Measurements from ENCODE around the gene TIMP1. TPM values are rescaled to one million over a fixed set of nuclear protein-coding genes. Genes with fewer than 3 reads are reported as not detected.
"Not testable (repeated sequence)": the region's sequence is repeated elsewhere in the genome, so short reads cannot be mapped to it uniquely, and the experiment has no call there.

TIMP1 gene
- total RNA-seq, 1 experiment from 2014 or later = 333 TPM

- Histone ChIP-seq H3K36me3 (peaks cover 20% of the 10 kb centered on the region), H3K27me3 (no peaks in the 10 kb centered on the region), H3K9me3 (no peaks in the 10 kb centered on the region), H3K4me3 (no peak overlapping the region)
- no peak for DNase-seq
Observed at GRCh38 chrX:47587091-47587891, 5.1 kb downstream of the TIMP1 start.

DNA sequence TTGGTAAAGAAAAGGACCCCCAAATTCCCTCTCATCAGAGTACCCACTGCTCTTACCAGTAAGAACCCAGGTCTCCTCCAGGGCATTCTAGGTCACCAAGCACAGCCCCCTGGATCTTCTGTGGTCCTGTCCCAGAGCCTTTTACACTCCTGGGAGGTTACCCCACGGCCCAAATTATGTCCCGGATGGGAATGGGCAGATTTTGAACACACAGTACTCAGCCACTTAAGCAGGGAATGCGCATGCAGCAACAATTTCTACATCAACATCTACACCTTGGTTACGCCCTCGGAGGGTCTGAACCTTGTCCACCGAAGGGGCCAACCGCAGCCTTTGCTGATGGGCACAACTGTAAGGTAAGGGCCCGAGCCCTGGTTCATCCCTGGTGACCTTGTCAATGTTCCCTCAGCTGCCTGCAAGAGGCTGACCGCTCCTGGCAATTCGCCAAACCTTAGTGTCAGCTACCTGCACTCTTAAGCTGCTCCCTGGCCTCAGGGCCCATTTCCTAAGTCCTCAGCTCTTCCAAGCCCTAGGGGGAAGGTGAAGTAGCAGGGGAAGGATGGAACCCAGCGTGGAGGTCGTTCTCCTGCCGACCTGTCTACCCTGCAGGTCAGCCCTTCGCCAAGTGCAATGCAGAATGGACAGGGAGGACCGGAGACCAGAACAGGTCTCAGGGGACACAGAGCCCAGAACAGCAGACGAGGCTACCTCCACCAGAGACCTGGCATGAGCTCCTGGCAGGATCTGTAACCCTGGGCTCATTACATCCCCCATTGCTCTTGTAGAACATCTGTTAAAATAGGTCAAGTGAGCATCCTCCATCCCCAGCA lies 5.9 kb downstream of the TIMP1 start:
- peaks cover 20% of the 10 kb centered on the region for H3K36me3 ChIP-seq
- no peaks in the 10 kb centered on the region for H3K27me3 ChIP-seq
- no peaks in the 10 kb centered on the region for H3K9me3 ChIP-seq
- H3K4me3 ChIP-seq = no peak overlapping the region
- no peak for DNase-seq

DNA sequence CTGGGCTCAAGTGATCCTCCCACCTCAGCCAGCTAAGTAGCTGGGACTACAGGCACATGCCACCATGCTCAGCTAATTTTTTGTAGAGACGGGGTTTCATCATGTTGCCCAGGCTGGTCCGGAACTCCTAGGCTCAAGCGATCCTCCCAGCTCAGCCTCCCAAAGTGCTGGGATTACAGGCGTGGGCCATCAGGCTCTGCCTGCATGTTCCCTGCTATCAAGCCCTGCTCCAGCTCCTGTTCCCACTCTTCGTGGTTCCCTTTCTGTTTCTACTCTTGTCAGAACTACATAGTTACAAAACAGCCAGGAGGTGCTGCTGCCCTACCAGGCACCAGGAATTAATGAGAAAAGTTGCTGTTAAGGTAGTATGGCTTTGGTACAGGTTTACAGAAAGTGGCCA lies 8.7 kb downstream of the TIMP1 start:
- H3K9me3 ChIP-seq = no peaks in the 10 kb centered on the region
- H3K36me3 ChIP-seq = no peaks in the 10 kb centered on the region
- H3K4me3 ChIP-seq = no peak overlapping the region
- H3K27me3 ChIP-seq = no peaks in the 10 kb centered on the region
- no peak for DNase-seq

DNA sequence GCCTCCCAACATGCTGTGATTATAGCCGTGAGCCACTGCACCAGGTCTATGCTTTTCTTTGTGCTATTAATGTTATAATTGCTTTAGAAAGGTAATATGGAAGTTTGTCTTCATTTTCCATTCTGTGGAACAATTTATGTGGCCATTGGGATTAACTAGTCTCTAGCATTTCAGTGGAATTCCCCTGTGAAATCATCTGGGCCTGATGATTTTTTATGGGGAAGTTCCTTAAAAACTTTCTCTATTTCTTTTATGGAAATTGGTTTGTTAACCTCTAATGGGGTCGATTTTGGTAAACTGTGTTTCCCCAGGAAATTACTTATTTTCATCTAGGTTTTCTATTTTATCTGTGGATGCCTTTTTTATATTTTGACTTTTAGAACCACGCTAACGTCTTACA lies 11.3 kb downstream of the TIMP1 start:
- Histone ChIP-seq H3K9me3 (peaks cover 2% of the 10 kb centered on the region; the same call in 1 of the 2 replicates), H3K36me3 (no peaks in the 10 kb centered on the region), H3K27me3 (no peaks in the 10 kb centered on the region), H3K4me3 (no peak overlapping the region)
- DNase-seq = no peak

GRCh38 chrX:47595716-47596251 lies 13.5 kb downstream of the TIMP1 start:
- Histone ChIP-seq H3K36me3 (no peaks in the 10 kb centered on the region), H3K9me3 (peaks cover 2% of the 10 kb centered on the region), H3K4me3 (no peak overlapping the region), H3K27me3 (no peaks in the 10 kb centered on the region)
- peak; percentile 42 for DNase-seq

DNA sequence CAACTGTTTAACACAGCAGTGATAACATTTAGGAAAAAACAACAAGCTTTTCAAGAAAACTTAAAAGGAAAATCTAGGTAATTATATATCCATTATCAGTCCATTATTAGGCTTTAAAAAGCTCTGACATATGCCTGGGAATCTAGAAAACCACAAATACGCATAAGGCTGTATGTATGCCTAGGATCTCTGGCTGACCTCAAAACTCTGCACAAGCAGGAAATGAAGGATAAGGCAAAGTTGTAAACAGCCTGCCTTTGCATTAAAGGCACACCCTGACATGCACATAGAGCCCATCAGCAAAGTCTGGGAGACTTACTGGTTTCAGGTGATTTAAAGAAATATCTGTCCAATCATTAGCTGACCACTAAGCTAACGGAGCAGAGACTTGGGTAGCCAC lies 14.0 kb downstream of the TIMP1 start:
- Histone ChIP-seq H3K27me3 (no peaks in the 10 kb centered on the region), H3K4me3 (no peak overlapping the region), H3K36me3 (no peaks in the 10 kb centered on the region), H3K9me3 (peaks cover 2% of the 10 kb centered on the region)
- DNase-seq = no peak

- no peak overlapping the region for H3K4me3 ChIP-seq
- H3K36me3 ChIP-seq = no peaks in the 10 kb centered on the region
- DNase-seq = no peak
- H3K27me3 ChIP-seq = no peaks in the 10 kb centered on the region
- H3K9me3 ChIP-seq = peaks cover 2% of the 10 kb centered on the region
Observed at GRCh38 chrX:47597222-47597621, 15.0 kb downstream of the TIMP1 start.

DNA sequence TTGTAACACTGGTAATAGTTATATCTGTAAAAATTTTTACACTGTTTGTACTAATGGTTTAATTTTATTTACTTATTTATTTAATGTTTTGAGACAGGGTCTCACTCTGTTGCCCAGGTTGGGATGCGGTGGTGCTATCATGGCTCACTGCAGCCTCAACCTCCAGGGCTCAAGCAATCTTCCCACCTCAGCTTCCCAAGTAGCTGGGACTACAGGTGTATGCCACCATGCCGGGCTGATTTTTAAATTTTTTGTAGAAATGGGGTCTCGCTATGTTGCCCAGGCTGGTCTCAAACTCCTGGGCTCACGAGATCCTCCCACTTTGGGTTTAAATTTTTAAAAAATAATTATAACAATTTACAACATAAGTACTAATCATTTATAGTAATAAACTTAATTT lies 20.9 kb downstream of the TIMP1 start:
- not testable (repeated sequence) for H3K4me3 ChIP-seq, H3K9me3 ChIP-seq, H3K36me3 ChIP-seq, H3K27me3 ChIP-seq, DNase-seq

DNA sequence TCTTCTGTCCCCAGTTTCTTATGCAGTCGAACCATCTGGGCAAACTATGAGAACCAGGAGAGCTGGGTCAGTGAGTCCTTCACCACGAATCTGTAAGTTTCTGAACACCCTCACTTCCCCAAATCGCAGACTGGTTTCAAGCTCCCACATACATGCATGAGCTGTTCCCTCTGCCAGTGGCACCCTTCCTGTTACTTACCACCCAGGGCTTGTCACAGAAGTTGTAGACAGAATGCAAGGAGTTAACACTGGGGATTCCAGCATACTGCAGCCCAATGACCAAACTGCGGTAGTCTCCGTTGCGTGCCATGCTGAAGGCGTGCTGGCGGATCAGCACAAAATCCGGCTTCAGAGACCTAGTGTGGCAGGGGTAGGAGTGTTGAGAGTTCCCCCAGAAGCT lies 22.8 kb downstream of the TIMP1 start:
- Histone ChIP-seq H3K9me3 (no peaks in the 10 kb centered on the region), H3K27me3 (no peaks in the 10 kb centered on the region), H3K4me3 (no peak overlapping the region), H3K36me3 (no peaks in the 10 kb centered on the region)
- no peak for DNase-seq

DNA sequence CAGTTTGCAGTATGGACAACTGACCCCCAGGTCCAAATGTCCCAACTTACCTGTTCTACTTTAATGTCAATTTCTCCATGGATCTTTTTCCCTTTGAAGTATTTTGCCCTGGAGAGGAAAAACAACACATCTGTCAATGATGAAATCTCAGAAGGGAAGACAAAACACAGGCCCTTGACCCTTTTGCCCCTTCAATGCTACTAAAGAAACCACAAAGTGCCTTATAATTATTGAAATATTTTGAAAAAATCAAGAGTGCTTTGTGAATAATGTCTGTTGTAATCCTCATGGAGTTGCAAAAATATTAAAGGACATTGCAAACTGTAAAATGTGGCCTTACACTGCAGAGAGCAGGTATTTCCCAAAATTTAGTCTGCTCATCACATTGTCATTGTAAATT lies 24.9 kb downstream of the TIMP1 start:
- no peak for DNase-seq
- no peaks in the 10 kb centered on the region for H3K27me3 ChIP-seq
- H3K36me3 ChIP-seq = no peaks in the 10 kb centered on the region
- H3K9me3 ChIP-seq = no peaks in the 10 kb centered on the region
- H3K4me3 ChIP-seq = no peak overlapping the region

GRCh38 chrX:47608130-47608810 lies 26.0 kb downstream of the TIMP1 start:
- Histone ChIP-seq H3K9me3 (no peaks in the 10 kb centered on the region), H3K27me3 (no peaks in the 10 kb centered on the region), H3K4me3 (no peak overlapping the region), H3K36me3 (no peaks in the 10 kb centered on the region)
- no peak for DNase-seq

DNA sequence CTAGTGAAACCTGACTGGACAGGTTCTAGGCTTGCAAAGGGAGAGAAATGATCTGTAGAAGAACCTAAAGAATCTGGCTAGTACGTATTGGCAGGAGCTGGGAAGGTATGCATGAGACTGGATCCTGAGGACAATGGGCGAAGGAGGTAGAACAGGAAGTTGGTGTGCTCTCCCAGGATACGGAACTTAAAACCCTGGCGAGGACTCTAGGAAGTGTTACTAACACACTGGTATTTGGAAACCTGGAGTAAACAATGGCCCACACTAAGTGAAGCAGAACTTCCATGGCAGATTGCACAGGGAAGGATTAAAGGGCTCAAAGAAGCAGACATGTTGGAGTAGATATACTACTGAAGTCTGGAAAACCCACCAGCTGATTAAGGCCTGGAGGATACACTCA lies 28.3 kb downstream of the TIMP1 start:
- Histone ChIP-seq H3K36me3 (no peaks in the 10 kb centered on the region), H3K9me3 (no peaks in the 10 kb centered on the region), H3K27me3 (no peaks in the 10 kb centered on the region), H3K4me3 (no peak overlapping the region)
- no peak for DNase-seq

DNA sequence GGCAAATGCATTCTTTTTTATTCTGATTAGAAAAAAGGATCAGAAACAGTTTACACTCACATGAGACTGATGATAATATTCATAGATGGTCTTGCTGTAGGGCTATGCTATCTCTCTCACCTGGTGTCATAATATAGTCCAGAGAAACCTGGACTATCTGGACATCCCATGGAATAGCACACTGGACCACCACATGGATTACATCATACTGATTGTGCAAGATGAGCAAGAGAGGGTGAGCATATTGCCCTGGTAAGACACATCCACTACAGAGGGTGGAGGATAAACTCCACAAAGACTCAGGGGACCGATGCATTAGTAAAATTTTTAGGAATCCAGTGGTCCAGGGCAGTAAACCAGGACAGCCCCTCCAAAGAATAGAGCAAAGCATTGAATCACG lies 29.3 kb downstream of the TIMP1 start:
- no peaks in the 10 kb centered on the region for H3K9me3 ChIP-seq
- no peak overlapping the region for H3K4me3 ChIP-seq
- no peak for DNase-seq
- no peaks in the 10 kb centered on the region for H3K36me3 ChIP-seq
- no peaks in the 10 kb centered on the region for H3K27me3 ChIP-seq

- DNase-seq = no peak
- no peaks in the 10 kb centered on the region for H3K36me3 ChIP-seq
- H3K9me3 ChIP-seq = no peaks in the 10 kb centered on the region
- no peak overlapping the region for H3K4me3 ChIP-seq
- H3K27me3 ChIP-seq = no peaks in the 10 kb centered on the region
Observed at GRCh38 chrX:47611926-47612325, 29.7 kb downstream of the TIMP1 start.

- H3K27me3 ChIP-seq = no peaks in the 10 kb centered on the region
- DNase-seq = no peak
- no peaks in the 10 kb centered on the region for H3K9me3 ChIP-seq
- no peak overlapping the region for H3K4me3 ChIP-seq
- H3K36me3 ChIP-seq = no peaks in the 10 kb centered on the region
Observed at GRCh38 chrX:47612418-47612817, 30.2 kb downstream of the TIMP1 start.

DNA sequence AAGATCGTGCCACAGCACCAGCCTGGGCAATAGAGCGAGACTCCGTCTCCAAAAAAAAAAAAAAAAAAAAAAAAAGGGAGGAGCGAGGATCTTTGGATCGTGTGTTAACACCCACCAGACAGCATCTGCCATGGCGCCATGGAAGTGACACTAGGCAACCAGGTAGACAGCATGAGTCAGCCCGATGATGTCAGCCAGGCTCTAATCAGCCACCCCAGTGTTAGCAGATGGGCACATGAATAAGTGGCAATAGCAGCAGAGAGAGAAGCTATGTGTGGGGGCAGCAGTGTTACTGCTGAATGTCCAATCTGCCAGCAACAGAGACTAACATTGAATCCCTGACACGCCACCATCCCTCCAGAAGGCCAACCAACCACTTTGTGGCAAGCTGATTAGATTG lies 30.8 kb downstream of the TIMP1 start:
- Histone ChIP-seq H3K27me3 (no peaks in the 10 kb centered on the region), H3K9me3 (no peaks in the 10 kb centered on the region), H3K4me3 (no peak overlapping the region), H3K36me3 (no peaks in the 10 kb centered on the region)
- DNase-seq = no peak

GRCh38 chrX:47614618-47615017 lies 32.4 kb downstream of the TIMP1 start:
- DNase-seq = no peak
- no peak overlapping the region for H3K4me3 ChIP-seq
- no peaks in the 10 kb centered on the region for H3K27me3 ChIP-seq
- no peaks in the 10 kb centered on the region for H3K9me3 ChIP-seq
- no peaks in the 10 kb centered on the region for H3K36me3 ChIP-seq

All from MG63 (cell line).